Myocyte (in vitro differentiated cells): ENCODE measurements around the gene CHI3L1. TPM values are rescaled to one million over a fixed set of nuclear protein-coding genes. Genes with fewer than 3 reads are reported as not detected.

Source experiments
- DNase-seq: peaks from one replicate; pipeline ENCODE4 v3.0.0-alpha.2; 2012; ENCODE audit warnings: low read depth
- total RNA-seq: library from RNA; depleted of rRNA; stranded (reverse); fragments of >200 nt; gene quantifications from 2 replicates; pipeline ENCODE4 v1.2.3, GENCODE V29; 2014

The CHI3L1 gene
- total RNA-seq, 1 donor from 2014 or later = 0.37 TPM

- DNase-seq = no peak
These were observed 33.2 kb downstream of the CHI3L1 start for GRCh38 chr1:203153051-203153988.

- DNase-seq = no peak
These were observed 34.1 kb downstream of the CHI3L1 start for GRCh38 chr1:203152158-203153034.

GRCh38 chr1:203151362-203152157 is 34.9 kb downstream of the CHI3L1 start:
- DNase-seq = no peak

GRCh38 chr1:203150511-203151297 is 35.8 kb downstream of the CHI3L1 start:
- DNase-seq = no peak

GRCh38 chr1:203149188-203149840 is 37.2 kb downstream of the CHI3L1 start:
- no peak for DNase-seq

- DNase-seq = no peak
These were observed 37.9 kb downstream of the CHI3L1 start for GRCh38 chr1:203148579-203148978.

- DNase-seq = no peak
These were observed 38.4 kb downstream of the CHI3L1 start for GRCh38 chr1:203148127-203148526.

GRCh38 chr1:203147376-203147775 is 39.1 kb downstream of the CHI3L1 start:
- no peak for DNase-seq

GRCh38 chr1:203146537-203146936 is 40.0 kb downstream of the CHI3L1 start:
- no peak for DNase-seq

- DNase-seq = no peak
These were observed 40.5 kb downstream of the CHI3L1 start for GRCh38 chr1:203146042-203146369.

- no peak for DNase-seq
These were observed 41.0 kb downstream of the CHI3L1 start for GRCh38 chr1:203145321-203146041.

- DNase-seq = no peak
These were observed 41.8 kb downstream of the CHI3L1 start for GRCh38 chr1:203144661-203145060.

- no peak for DNase-seq
These were observed 42.9 kb downstream of the CHI3L1 start for GRCh38 chr1:203143641-203144040.

- DNase-seq = no peak
These were observed 43.7 kb downstream of the CHI3L1 start for GRCh38 chr1:203142684-203143408.

- no peak for DNase-seq
These were observed 44.4 kb downstream of the CHI3L1 start for GRCh38 chr1:203142124-203142523.

- DNase-seq = no peak
These were observed 45.6 kb downstream of the CHI3L1 start for GRCh38 chr1:203140743-203141520.

- no peak for DNase-seq
These were observed 46.5 kb downstream of the CHI3L1 start for GRCh38 chr1:203139976-203140475.

GRCh38 chr1:203138066-203138465 is 48.4 kb downstream of the CHI3L1 start:
- no peak for DNase-seq
